GM11168 (cell line): ENCODE results near the gene LRRC27.
"Not testable (repeated sequence)": the region's sequence is repeated elsewhere in the genome, so short reads cannot be mapped to it uniquely, and the experiment has no call there.

Experiments used
- in situ Hi-C: fragments of 300-500 bp; cut with MboI; formaldehyde crosslinking; loops from one replicate; pipeline ENCODE4 v1.12.0; 2022; ENCODE audit warnings: low sequenced_read_pairs; ENCODE audit not compliant: unreplicated experiment

LRRC27 gene

GRCh38 chr10:132368881-132369635 is 37.1 kb downstream of the LRRC27 start:
- in situ Hi-C loops, result no loop called here

- in situ Hi-C loops, result no loop called here
Observed at GRCh38 chr10:132369636-132370185, 37.7 kb downstream of the LRRC27 start.

GRCh38 chr10:132370426-132371340 is 38.7 kb downstream of the LRRC27 start:
- in situ Hi-C loops, result no loop called here

- in situ Hi-C loops, result no loop called here
Observed at GRCh38 chr10:132371641-132372081, 39.7 kb downstream of the LRRC27 start.

GRCh38 chr10:132372516-132373095 is 40.6 kb downstream of the LRRC27 start:
- in situ Hi-C loops, result no loop called here

- in situ Hi-C loops, result no loop called here
Observed at GRCh38 chr10:132373241-132373955, 41.4 kb downstream of the LRRC27 start.

- in situ Hi-C loops, result no loop called here
Observed at GRCh38 chr10:132374176-132374575, 42.2 kb downstream of the LRRC27 start.

- in situ Hi-C loops, result no loop called here
Observed at GRCh38 chr10:132374612-132375011, 42.6 kb downstream of the LRRC27 start.

GRCh38 chr10:132375116-132375794 is 43.3 kb downstream of the LRRC27 start:
- in situ Hi-C loops, result no loop called here

GRCh38 chr10:132375795-132376297 is 43.9 kb downstream of the LRRC27 start:
- in situ Hi-C loops, result no loop called here

GRCh38 chr10:132376394-132376851 is 44.4 kb downstream of the LRRC27 start:
- in situ Hi-C loops, result no loop called here

GRCh38 chr10:132377326-132377725 is 45.3 kb downstream of the LRRC27 start:
- in situ Hi-C loops, result no loop called here

GRCh38 chr10:132379026-132379425 is 47.0 kb downstream of the LRRC27 start:
- in situ Hi-C loops, result not testable (repeated sequence)

GRCh38 chr10:132380986-132381385 is 49.0 kb downstream of the LRRC27 start:
- in situ Hi-C loops, result loop anchor here (10.0 kb wide), 1 partner anchor 64 kb away; no protein-coding TSS in a partner anchor

- in situ Hi-C loops, result loop anchor here (10.0 kb wide), 1 partner anchor 63 kb away; no protein-coding TSS in a partner anchor
Observed at GRCh38 chr10:132381741-132382140, 49.7 kb downstream of the LRRC27 start.

GRCh38 chr10:132382231-132382922 is 50.4 kb downstream of the LRRC27 start:
- in situ Hi-C loops, result loop anchor here (10.0 kb wide), 1 partner anchor 62 kb away; no protein-coding TSS in a partner anchor

GRCh38 chr10:132383101-132383500 is 51.1 kb downstream of the LRRC27 start:
- in situ Hi-C loops, result loop anchor here (10.0 kb wide), 1 partner anchor 62 kb away; no protein-coding TSS in a partner anchor

- in situ Hi-C loops, result loop anchor here (10.0 kb wide), 1 partner anchor 61 kb away; no protein-coding TSS in a partner anchor
Observed at GRCh38 chr10:132383751-132384196, 51.8 kb downstream of the LRRC27 start.
